ENCODE data around the gene AGAP1. TPM values are rescaled to one million over a fixed set of nuclear protein-coding genes. Genes with fewer than 3 reads are reported as not detected.

AGAP1 gene
- total RNA-seq, 1 experiment from 2014 or later = 25.8 TPM

GRCh38 chr2:235849489-235849888, 355.6 kb downstream of the AGAP1 start:
- H3K4me1 ChIP-seq (ENCODE audit: insufficient read depth, low read length) = no peaks in the 10 kb centered on the region
- H3K4me1 Mint-ChIP-seq = peaks cover 36 to 44% of the 10 kb centered on the region in 2 experiments
- H2AFZ ChIP-seq (ENCODE audit: low read length) = no peak overlapping the region
- H3K27me3 Mint-ChIP-seq (ENCODE audit: low read depth) = no peaks in the 10 kb centered on the region
- no peak overlapping the region for H3K23ac ChIP-seq (ENCODE audit: insufficient read length, low read depth, low read length)
- H2AK5ac ChIP-seq (ENCODE audit: insufficient read length, low read length) = no peak overlapping the region
- 0 out of 7 replicates have a peak, but pooled peaks cover 0 to 2% (median 0%) of the 10 kb centered on the region in 3 experiments for H3K36me3 Mint-ChIP-seq (ENCODE audit: insufficient read depth in 1 of 3, low read depth in 3 of 3)
- no CpG with 5 or more reads among the region's 10 CpGs for WGBS (ENCODE audit: extremely low coverage, insufficient read length, low lambda C conversion rate)
- H3K18ac ChIP-seq (ENCODE audit: insufficient read length, low read depth, low read length) = no peak overlapping the region
- no peaks in the 10 kb centered on the region for H3K23me2 ChIP-seq (ENCODE audit: insufficient read length, low read depth, low read length, poor library complexity, severe bottlenecking)
- H2BK12ac ChIP-seq (ENCODE audit: insufficient read length, low read depth, low read length) = no peak overlapping the region
- H3K4ac ChIP-seq (ENCODE audit: low read depth, low read length) = no peak overlapping the region
- no peak overlapping the region for H3K14ac ChIP-seq (ENCODE audit: insufficient read depth, low read length)
- H3K9me3 ChIP-seq (ENCODE audit: control insufficient read depth, low read depth, low read length) = no peaks in the 10 kb centered on the region
- no peak overlapping the region for H2BK120ac ChIP-seq (ENCODE audit: low read depth, low read length, poor library complexity, severe bottlenecking)
- no peak overlapping the region for H2BK20ac ChIP-seq (ENCODE audit: low read depth, low read length, poor library complexity, severe bottlenecking)
- no peak overlapping the region; a peak in 2 of 7 replicates for H3K27ac Mint-ChIP-seq
- no peak overlapping the region for H2BK5ac ChIP-seq (ENCODE audit: insufficient read length, low read length)
- no peak overlapping the region for H4K5ac ChIP-seq (ENCODE audit: insufficient read length, low read depth, low read length)
- H4K91ac ChIP-seq (ENCODE audit: insufficient read length, low read depth, low read length) = no peak overlapping the region
- no peak overlapping the region for H3K4me2 ChIP-seq (ENCODE audit: insufficient read depth, insufficient read length, low read length)
- H3K27me3 ChIP-seq (ENCODE audit: insufficient read depth, low read length) = no peaks in the 10 kb centered on the region
- H3K79me1 ChIP-seq (ENCODE audit: insufficient read depth, low read depth, low read length, poor library complexity, severe bottlenecking) = no peaks in the 10 kb centered on the region
- DNase-seq = no peak
- no peak overlapping the region for H3K27ac ChIP-seq (ENCODE audit: insufficient read length, low read depth, low read length)
- no peak overlapping the region for H2BK15ac ChIP-seq (ENCODE audit: low read depth, low read length)
- no peak overlapping the region for H3K9ac ChIP-seq (ENCODE audit: extremely low read depth, insufficient read length, low read length)
- H3K56ac ChIP-seq (ENCODE audit: insufficient read length, low read depth, low read length) = no peak overlapping the region
- TF ChIP-seq CTCF (conservative IDR thresholded peaks at IDR 0.05) = no peak
- no peak overlapping the region for H4K8ac ChIP-seq (replicated peaks; ENCODE audit: insufficient read length, low read depth, low read length)
- no peaks in the 10 kb centered on the region for H3K79me2 ChIP-seq (ENCODE audit: insufficient read depth, low read length)
- H4K20me1 ChIP-seq (ENCODE audit: control insufficient read depth, insufficient read depth, insufficient read length) = no peaks in the 10 kb centered on the region
- H3K9me3 Mint-ChIP-seq = no peaks in the 10 kb centered on the region
- H3K4me3 Mint-ChIP-seq = no peak overlapping the region
- H3T11ph ChIP-seq (ENCODE audit: low read length) = no peak overlapping the region

Data from H9 (cell line).